K562 (cell line): ENCODE results near the gene TRIM69. TPM values are rescaled to one million over a fixed set of nuclear protein-coding genes. Genes with fewer than 3 reads are reported as not detected.
A peak's percentile ranks its signal among the peaks of the same experiment; 100 is the strongest.

ENCODE experiments used
- ARID1B ChIP-seq: fragments of 450-650 bp; IDR thresholded peaks from 2 replicates; pipeline ENCODE4 v1.6.1; 2016; ENCODE audit warnings: antibody characterized with exemption, mild to moderate bottlenecking, inconsistent platforms
- ATF1 ChIP-seq, 2 experiments: fragments of 450-650 bp in 1 of 2; IDR thresholded peaks; 2 replicates each; pipeline ENCODE4 v1.6.1; 2016; ENCODE audit warnings: missing compliant biosample characterization in 1 of 2, missing genetic modification characterization in 1 of 2
- MAZ ChIP-seq, 2 experiments: fragments of 450-650 bp in 1 of 2; sonication (generic) in 1 of 2; formaldehyde crosslinking; IDR thresholded peaks in 1 of 2; conservative IDR thresholded peaks in 1 of 2; 2 replicates each; pipeline versions ENCODE4 v1.4.0 to v1.5.0; 2020; ENCODE audit warnings: mild to moderate bottlenecking in 1 of 2, missing genetic modification reagents in 1 of 2
- MCM2 ChIP-seq: fragments of 450-650 bp; IDR thresholded peaks from 2 replicates; pipeline ENCODE4 v1.6.1; 2017; ENCODE audit warnings: low read depth, mild to moderate bottlenecking
- MLX ChIP-seq, 2 experiments: fragments of 450-650 bp in 1 of 2; sonication (generic) in 1 of 2; formaldehyde crosslinking; conservative IDR thresholded peaks; 2 replicates each; pipeline versions ENCODE4 v1.4.0 to v1.8.1; 2020 to 2022; ENCODE audit warnings: mild to moderate bottlenecking in 1 of 2, missing genetic modification reagents in 1 of 2
- NFE2 ChIP-seq: IDR thresholded peaks from 2 replicates; pipeline ENCODE4 v1.6.1; 2014; ENCODE audit warnings: antibody characterized with exemption, low read depth
- NRF1 ChIP-seq, 2 experiments: fragments of 450-650 bp; IDR thresholded peaks in 1 of 2; conservative IDR thresholded peaks in 1 of 2; 2 replicates each; pipeline ENCODE4 v1.6.1; 2014; ENCODE audit warnings: mild to moderate bottlenecking in 2 of 2
- POLR2G ChIP-seq: fragments of 200-400 bp; formaldehyde crosslinking; IDR thresholded peaks from 2 replicates; pipeline ENCODE4 v1.6.1; 2017; ENCODE audit warnings: low read depth, mild to moderate bottlenecking, antibody characterized with exemption, low read length, moderate library complexity
- RCOR1 ChIP-seq, 2 experiments: IDR thresholded peaks; 2 replicates each; pipeline ENCODE4 v1.6.1; 2012; ENCODE audit warnings: low read depth in 2 of 2, low read length in 2 of 2, borderline replicate concordance in 1 of 2, improper control_type of control experiment in 1 of 2
- SREBF2 ChIP-seq: sonication (generic); formaldehyde crosslinking; IDR thresholded peaks from 2 replicates; pipeline ENCODE4 v1.4.0; 2020; ENCODE audit warnings: mild to moderate bottlenecking, missing genetic modification reagents
- THAP12 ChIP-seq: fragments of 250-450 bp; sonication (Bioruptor Pico); IDR thresholded peaks from 2 replicates; pipeline ENCODE4 v1.9.0; 2021; ENCODE audit warnings: mild to moderate bottlenecking, inconsistent platforms
- TRIM24 ChIP-seq, 2 experiments: fragments of 450-650 bp; IDR thresholded peaks; 2 replicates each; pipeline ENCODE4 v1.6.1; 2016
- YBX1 ChIP-seq: fragments of 450-650 bp; IDR thresholded peaks from 2 replicates; pipeline ENCODE4 v1.7.1; 2016; ENCODE audit warnings: mild to moderate bottlenecking
- ZFP30 ChIP-seq: fragments of 250-450 bp; sonication (Bioruptor Pico); IDR thresholded peaks from 2 replicates; pipeline ENCODE4 v1.8.0; 2022; ENCODE audit warnings: moderate library complexity, mild to moderate bottlenecking, inconsistent platforms, borderline replicate concordance
- ZNF639 ChIP-seq, 2 experiments: fragments of 200-800 bp in 1 of 2; sonication (Bioruptor generic) in 1 of 2; sonication (generic) in 1 of 2; formaldehyde crosslinking in 1 of 2; IDR thresholded peaks in 1 of 2; conservative IDR thresholded peaks in 1 of 2; 2 replicates each; pipeline versions ENCODE4 v1.5.0 to v1.6.1; 2016 to 2020; ENCODE audit warnings: missing compliant biosample characterization in 1 of 2, missing genetic modification characterization in 1 of 2, missing genetic modification reagents in 1 of 2
- polyA plus RNA-seq, 8 experiments: library from polyadenylated mRNA; depleted of rRNA in 4 of 8; stranded (reverse) in 5 of 8; unstranded in 3 of 8; fragments of >200 nt; fragmentation: Nextera tagmentation in 2 of 8; fragmentation: Illumina TruSeq in 1 of 8; extraction: Ambion mirVana in 2 of 8; extraction: Trizol in 1 of 8; gene quantifications; 2 replicates each; pipeline versions ENCODE4 v1.2.1 to v1.2.3, GENCODE V29; 2011 to 2014; ENCODE audit warnings: inconsistent platforms in 1 of 8, missing spikeins in 1 of 8
- total RNA-seq, 7 experiments: library from RNA; depleted of rRNA in 6 of 7; stranded (reverse); fragments of >200 nt in 6 of 7; fragmentation: Illumina TruSeq in 2 of 7; extraction: Trizol in 2 of 7; gene quantifications; 2 replicates each; pipeline versions ENCODE4 v1.2.1 to v1.2.3, GENCODE V29; 2011 to 2021; ENCODE audit warnings: low replicate concordance in 1 of 7
- TF ChIP-seq, protein P1 (sequence below): fragments of 450-650 bp; formaldehyde crosslinking; IDR thresholded peaks from 2 replicates; pipeline ENCODE4 v1.4.0; 2020; ENCODE audit warnings: mild to moderate bottlenecking
- TF ChIP-seq, protein P2 (sequence below), 2 experiments: IDR thresholded peaks; 2 replicates each; pipeline ENCODE4 v1.6.1; 2012; ENCODE audit warnings: improper control_type of control experiment in 2 of 2, low read depth in 2 of 2, low read length in 2 of 2, borderline replicate concordance in 1 of 2

The TRIM69 gene
- total and polyA plus RNA-seq, 9 of the 15 experiments (the other 6 are each of a cell fraction or from before 2014, with no cell fraction given): 1.0 to 4.3 (median 2.3) TPM

DNA sequence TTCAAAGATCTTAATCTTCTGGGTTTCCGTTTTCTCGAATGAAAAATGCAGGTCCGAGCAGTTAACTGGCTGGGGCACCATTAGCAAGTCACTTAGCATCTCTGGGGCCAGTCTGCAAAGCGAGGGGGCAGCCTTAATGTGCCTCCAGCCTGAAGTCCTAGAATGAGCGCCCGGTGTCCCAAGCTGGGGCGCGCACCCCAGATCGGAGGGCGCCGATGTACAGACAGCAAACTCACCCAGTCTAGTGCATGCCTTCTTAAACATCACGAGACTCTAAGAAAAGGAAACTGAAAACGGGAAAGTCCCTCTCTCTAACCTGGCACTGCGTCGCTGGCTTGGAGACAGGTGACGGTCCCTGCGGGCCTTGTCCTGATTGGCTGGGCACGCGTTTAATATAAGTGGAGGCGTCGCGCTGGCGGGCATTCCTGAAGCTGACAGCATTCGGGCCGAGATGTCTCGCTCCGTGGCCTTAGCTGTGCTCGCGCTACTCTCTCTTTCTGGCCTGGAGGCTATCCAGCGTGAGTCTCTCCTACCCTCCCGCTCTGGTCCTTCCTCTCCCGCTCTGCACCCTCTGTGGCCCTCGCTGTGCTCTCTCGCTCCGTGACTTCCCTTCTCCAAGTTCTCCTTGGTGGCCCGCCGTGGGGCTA is 25.1 kb upstream of the TRIM69 start, which contains the start of the genes B2M and PATL2 (continued):
- TF ChIP-seq ZNF639 (CRISPR knock-in tag; conservative IDR thresholded peaks at IDR 0.05 in 1 of 2, IDR thresholded peaks at IDR 0.05 in 1 of 2) (peak in 1 of 2 experiments; percentile 34; a peak in 1 of 4 replicates), ZFP30 (CRISPR knock-in tag) (0 out of 2 replicates have a peak, but pooled peaks have one; percentile 7), NFE2 (peak; percentile 17; the same call in 1 of the 2 replicates), ARID1B (0 out of 2 replicates have a peak, but pooled peaks have one; percentile 30), MLX (CRISPR knock-in tag; conservative IDR thresholded peaks at IDR 0.05) (0 out of 4 replicates have a peak, but pooled peaks of 1 of the 2 experiments have one; percentile 24), SREBF2 (CRISPR knock-in tag) (no peak), NRF1 (conservative IDR thresholded peaks at IDR 0.05 in 1 of 2, IDR thresholded peaks at IDR 0.05 in 1 of 2) (peak; percentile 26 to 42; a peak in 3 of 4 replicates), TRIM24 (IDR thresholded peaks at IDR 0.05) (no peak), ATF1 (CRISPR knock-in tag; IDR thresholded peaks at IDR 0.05) (peak; percentile 76), ATF1 (tag; IDR thresholded peaks at IDR 0.05) (peak; percentile 98), MCM2 (no peak), MAZ (CRISPR knock-in tag; conservative IDR thresholded peaks at IDR 0.05 in 1 of 2, IDR thresholded peaks at IDR 0.05 in 1 of 2) (peak in 1 of 2 experiments; percentile 53; a peak in 2 of 4 replicates), THAP12 (peak; percentile 85; the same call in 1 of the 2 replicates), RCOR1 (IDR thresholded peaks at IDR 0.05; ENCODE audit: borderline replicate concordance in 1 of 2, low read depth in 2 of 2, low read length in 2 of 2) (peak in 1 of 2 experiments; percentile 3; a peak in 1 of 4 replicates), YBX1 (no peak), POLR2G (peak; percentile 99)
- TF ChIP-seq, protein P1, sequence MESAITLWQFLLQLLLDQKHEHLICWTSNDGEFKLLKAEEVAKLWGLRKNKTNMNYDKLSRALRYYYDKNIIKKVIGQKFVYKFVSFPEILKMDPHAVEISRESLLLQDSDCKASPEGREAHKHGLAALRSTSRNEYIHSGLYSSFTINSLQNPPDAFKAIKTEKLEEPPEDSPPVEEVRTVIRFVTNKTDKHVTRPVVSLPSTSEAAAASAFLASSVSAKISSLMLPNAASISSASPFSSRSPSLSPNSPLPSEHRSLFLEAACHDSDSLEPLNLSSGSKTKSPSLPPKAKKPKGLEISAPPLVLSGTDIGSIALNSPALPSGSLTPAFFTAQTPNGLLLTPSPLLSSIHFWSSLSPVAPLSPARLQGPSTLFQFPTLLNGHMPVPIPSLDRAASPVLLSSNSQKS (CRISPR knock-in tag): no peak
- TF ChIP-seq, protein P2, sequence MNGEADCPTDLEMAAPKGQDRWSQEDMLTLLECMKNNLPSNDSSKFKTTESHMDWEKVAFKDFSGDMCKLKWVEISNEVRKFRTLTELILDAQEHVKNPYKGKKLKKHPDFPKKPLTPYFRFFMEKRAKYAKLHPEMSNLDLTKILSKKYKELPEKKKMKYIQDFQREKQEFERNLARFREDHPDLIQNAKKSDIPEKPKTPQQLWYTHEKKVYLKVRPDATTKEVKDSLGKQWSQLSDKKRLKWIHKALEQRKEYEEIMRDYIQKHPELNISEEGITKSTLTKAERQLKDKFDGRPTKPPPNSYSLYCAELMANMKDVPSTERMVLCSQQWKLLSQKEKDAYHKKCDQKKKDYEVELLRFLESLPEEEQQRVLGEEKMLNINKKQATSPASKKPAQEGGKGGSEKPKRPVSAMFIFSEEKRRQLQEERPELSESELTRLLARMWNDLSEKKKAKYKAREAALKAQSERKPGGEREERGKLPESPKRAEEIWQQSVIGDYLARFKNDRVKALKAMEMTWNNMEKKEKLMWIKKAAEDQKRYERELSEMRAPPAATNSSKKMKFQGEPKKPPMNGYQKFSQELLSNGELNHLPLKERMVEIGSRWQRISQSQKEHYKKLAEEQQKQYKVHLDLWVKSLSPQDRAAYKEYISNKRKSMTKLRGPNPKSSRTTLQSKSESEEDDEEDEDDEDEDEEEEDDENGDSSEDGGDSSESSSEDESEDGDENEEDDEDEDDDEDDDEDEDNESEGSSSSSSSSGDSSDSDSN (IDR thresholded peaks at IDR 0.05; ENCODE audit: borderline replicate concordance in 1 of 2, low read depth in 2 of 2, low read length in 2 of 2): peak; percentile 78 to 82; a peak in 3 of 4 replicates
